Fibroblast of mammary gland (primary cell): ENCODE results near the gene ATE1.

Source experiments
- DNase-seq: peaks from one replicate; pipeline ENCODE4 v3.0.0-alpha.2; 2010; ENCODE audit warnings: low read depth
- H3K4me3 ChIP-seq: 2 replicates; pipeline ENCODE4 v1.5.1; 2011; ENCODE audit warnings: low read depth, mild to moderate bottlenecking, low read length, moderate library complexity; ENCODE audit not compliant: control insufficient read depth
- CTCF ChIP-seq: conservative IDR thresholded peaks from 2 replicates; pipeline ENCODE4 v1.5.1; 2011; ENCODE audit warnings: low read depth, low read length, inconsistent platforms; ENCODE audit not compliant: control insufficient read depth, insufficient read depth

Gene ATE1

GRCh38 chr10:121787169-121787568 lies 140.7 kb downstream of the ATE1 start:
- no peak overlapping the region for H3K4me3 ChIP-seq
- no peak for TF ChIP-seq CTCF
- no peak for DNase-seq

- no peak for DNase-seq
- TF ChIP-seq CTCF = no peak
- H3K4me3 ChIP-seq = no peak overlapping the region
Measured at GRCh38 chr10:121783782-121784372, 144.0 kb downstream of the ATE1 start.

GRCh38 chr10:121781101-121781500 lies 146.7 kb downstream of the ATE1 start:
- H3K4me3 ChIP-seq = no peak overlapping the region
- no peak for TF ChIP-seq CTCF
- DNase-seq = no peak

GRCh38 chr10:121774813-121775212 lies 153.0 kb downstream of the ATE1 start:
- H3K4me3 ChIP-seq = no peak overlapping the region
- DNase-seq = peak; percentile 44
- TF ChIP-seq CTCF = no peak

- no peak overlapping the region for H3K4me3 ChIP-seq
- no peak for DNase-seq
- no peak for TF ChIP-seq CTCF
Measured at GRCh38 chr10:121774404-121774803, 153.4 kb downstream of the ATE1 start.

- no peak for TF ChIP-seq CTCF
- DNase-seq = no peak
- no peak overlapping the region for H3K4me3 ChIP-seq
Measured at GRCh38 chr10:121772884-121773283, 154.9 kb downstream of the ATE1 start.

GRCh38 chr10:121772406-121772805 lies 155.4 kb downstream of the ATE1 start:
- H3K4me3 ChIP-seq = no peak overlapping the region
- no peak for DNase-seq
- no peak for TF ChIP-seq CTCF
